Limb (tissue), 2 donors: ENCODE results near the gene TRPM2.

ENCODE experiments used
- DNase-seq, 2 donors: peaks; one replicate each; pipeline ENCODE4 v3.0.0-alpha.2; 2016; ENCODE audit errors: extremely low spot score in 2 of 2

TRPM2 gene

DNA sequence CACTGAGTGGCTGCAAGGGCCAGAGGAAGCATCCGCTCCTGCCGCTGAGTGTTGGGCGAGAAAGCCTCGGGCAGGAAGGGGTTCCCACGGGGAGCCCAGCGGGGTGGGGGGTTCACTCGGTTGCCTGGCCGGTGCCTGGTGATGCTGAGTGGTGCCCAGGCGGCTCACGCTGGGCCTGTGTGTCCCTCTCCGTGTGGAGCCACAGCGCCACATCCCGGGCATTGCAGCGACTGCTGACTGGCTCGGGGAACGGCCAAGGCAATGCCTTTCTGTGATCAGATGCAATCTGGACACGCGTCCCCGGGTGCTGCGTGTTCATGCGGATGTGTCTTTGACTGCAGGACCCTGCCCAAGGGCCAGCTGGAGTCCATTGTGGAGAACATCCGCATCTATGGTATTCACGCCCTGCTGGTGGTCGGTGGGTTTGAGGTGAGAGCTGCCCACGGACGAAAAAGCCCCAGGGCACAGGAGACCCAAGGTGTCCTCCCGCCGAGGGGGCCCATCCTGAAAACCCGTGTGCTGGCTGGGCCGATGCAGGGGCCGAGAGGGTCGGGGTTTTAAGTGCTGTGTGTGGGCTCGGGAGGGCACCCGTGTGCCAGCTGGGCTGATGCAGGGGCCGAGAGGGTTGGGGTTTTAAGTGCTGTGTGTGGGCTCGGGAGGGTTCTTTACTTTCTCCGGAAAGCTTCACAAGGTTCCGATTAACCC is 30.6 kb upstream of the TRPM2 start:
- DNase-seq: no peak

DNA sequence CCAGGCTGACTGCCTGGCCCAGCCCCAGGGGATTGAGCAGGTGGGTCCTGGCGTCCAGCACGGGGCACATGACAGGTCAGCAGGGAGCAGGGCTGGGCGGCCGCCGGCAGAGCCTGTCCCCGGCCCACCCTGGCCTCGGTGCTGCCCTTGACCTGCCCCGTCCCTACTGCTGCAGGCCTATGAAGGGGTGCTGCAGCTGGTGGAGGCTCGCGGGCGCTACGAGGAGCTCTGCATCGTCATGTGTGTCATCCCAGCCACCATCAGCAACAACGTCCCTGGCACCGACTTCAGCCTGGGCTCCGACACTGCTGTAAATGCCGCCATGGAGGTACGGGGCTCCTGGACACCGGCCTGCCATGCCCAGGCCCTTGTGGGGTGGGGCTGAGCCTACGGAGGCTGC is 29.8 kb upstream of the TRPM2 start:
- no peak for DNase-seq

DNA sequence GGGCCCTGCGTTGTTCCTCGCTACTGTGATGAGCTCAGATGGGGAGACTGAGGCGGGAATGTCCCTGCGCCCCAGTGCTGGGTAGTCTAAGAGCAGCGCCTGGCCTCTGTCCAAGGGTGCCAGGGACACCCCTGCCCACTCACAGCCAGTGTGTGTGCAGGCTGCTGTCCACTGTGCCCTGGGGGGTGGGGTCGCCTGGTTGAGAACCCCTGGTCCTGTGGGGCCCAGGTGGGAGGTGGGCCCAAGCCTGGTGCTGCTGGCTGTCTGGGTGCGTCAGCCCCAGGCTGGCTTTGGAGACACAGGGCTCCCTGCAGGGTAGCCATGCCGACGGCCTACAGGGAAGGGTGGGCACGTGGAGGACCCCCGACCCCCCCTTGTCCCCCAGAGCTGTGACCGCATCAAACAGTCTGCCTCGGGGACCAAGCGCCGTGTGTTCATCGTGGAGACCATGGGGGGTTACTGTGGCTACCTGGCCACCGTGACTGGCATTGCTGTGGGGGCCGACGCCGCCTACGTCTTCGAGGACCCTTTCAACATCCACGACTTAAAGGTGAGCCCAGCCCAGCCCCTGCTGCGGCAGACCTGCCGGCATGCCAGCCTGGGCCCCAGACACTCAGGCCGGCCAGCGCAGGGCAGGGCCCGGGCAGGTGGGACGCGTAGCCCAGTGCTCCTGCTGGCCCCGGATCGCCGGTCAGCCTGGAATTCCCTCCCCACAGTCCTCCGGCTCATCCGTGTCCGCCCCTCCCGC is 29.1 kb upstream of the TRPM2 start:
- DNase-seq: no peak

DNA sequence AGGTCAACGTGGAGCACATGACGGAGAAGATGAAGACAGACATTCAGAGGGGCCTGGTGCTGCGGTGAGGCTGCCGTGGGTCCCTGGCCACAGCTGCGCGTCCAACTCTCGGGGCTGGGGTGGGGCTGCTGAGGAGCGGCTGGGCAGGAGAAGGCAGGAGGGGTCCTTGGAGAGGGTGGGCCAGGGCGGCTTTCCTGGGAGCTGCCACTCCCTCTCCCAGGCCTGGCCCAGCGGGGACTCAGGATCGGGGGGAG is 28.6 kb upstream of the TRPM2 start:
- no peak for DNase-seq

DNA sequence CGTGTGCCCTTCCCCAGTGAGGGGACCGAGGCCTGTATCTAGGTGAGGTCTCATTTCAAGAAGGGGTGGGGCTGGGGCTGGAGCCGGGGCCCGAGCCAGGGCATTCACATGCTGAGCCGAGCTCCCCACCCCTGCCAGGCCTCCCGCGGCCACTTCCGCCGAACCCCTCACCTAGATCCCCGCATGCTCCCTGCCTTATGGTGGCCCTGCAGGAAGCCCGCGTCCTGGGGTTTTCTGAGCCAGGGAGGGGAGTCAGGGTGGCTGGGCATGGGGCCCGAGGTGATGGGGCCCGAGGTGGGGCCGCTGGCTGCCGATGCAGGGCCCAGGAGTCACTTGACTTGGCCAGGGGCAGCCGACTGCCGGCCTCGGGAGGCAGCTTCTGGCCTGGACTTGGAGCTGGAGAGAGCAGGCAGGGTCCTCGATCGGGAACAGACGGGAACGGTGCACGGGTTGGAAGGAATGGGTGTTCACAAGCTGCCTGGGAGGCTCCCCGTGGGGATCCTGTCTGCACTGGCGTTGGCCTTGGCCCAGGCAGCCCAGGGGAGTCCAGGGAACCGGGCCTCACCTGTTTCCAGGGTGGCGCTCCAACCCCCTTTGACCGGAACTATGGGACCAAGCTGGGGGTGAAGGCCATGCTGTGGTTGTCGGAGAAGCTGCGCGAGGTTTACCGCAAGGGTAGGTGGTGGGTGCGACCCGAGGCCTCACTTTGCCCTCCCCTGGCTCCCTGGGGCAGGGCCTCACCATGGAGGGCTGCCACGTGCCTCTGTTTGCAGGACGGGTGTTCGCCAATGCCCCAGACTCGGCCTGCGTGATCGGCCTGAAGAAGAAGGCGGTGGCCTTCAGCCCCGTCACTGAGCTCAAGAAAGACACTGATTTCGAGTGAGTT is 27.8 kb upstream of the TRPM2 start:
- DNase-seq: no peak

DNA sequence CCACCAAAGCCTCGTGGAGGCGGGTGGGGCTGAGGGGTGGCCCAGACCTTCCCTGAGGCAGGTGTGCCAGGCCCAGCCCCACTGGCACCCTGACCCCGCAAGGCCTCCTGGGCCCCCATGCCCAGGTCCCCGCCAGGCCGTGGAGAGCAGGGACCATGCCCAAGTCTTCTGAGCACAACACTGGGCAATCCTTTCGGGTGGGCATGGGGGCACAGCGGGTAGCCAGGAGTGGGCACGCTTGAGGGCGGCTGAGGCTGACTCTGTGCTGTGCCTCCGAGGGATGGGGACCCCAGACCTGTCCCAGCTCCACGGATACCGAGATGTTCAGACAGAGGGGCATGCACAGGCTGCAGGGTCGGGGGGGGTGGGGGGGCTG is 27.2 kb upstream of the TRPM2 start:
- no peak for DNase-seq

DNA sequence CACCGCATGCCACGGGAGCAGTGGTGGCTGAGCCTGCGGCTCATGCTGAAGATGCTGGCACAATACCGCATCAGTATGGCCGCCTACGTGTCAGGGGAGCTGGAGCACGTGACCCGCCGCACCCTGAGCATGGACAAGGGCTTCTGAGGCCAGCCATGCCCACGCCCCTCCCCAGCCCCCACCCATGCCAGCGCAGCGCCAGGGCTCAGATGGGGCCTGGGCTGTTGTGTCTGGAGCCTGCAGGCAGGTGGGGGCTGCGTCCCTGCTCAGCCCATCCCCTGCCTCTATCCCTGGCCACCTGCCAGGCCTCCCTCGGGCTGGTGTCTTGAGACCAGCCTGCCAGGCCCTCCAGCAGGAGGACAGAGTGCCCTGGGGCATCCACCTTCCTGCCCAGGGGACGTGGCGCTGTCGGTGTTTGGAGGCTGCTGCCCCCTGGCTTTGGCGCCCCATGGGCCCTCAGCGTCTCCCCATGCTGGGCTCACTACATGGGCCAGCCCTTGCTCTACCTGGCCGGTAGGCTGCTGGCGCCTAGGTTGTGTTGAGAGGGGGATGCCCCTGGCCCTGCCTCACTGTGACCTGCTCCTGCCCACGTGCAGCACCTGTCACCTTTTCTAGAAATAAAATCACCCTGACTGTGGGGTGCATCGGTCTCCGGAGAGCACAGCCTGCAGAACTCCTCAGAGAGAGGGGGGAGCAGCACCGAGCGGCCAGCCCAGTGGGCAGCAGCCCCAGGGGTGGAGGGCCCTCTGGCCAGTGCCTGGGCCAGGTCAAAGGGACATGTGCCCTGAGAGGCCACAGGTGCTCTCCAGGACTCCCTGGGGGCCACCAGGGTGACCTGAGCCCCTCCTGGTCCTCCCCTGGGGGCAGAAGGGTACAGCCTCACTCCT is 26.5 kb upstream of the TRPM2 start:
- DNase-seq: no peak

DNA sequence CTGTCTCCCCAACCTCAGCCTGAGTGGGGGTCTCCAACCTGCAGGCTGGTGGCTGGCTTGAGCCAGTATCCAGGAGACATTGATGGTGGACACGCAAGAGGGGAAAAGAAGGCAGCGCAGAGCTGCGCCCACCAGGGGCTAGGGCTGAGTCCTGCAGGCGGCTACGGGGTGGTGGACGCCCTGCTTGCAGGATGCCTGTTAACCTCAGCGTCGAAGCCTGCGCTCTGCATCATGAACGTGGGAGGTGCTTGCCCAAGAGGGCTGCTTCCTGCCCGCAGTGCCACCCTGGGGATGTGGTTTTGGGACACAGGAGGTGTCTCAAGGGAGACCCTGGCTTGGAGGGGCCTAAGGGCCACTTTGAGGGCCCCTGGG is 25.8 kb upstream of the TRPM2 start:
- no peak for DNase-seq

DNA sequence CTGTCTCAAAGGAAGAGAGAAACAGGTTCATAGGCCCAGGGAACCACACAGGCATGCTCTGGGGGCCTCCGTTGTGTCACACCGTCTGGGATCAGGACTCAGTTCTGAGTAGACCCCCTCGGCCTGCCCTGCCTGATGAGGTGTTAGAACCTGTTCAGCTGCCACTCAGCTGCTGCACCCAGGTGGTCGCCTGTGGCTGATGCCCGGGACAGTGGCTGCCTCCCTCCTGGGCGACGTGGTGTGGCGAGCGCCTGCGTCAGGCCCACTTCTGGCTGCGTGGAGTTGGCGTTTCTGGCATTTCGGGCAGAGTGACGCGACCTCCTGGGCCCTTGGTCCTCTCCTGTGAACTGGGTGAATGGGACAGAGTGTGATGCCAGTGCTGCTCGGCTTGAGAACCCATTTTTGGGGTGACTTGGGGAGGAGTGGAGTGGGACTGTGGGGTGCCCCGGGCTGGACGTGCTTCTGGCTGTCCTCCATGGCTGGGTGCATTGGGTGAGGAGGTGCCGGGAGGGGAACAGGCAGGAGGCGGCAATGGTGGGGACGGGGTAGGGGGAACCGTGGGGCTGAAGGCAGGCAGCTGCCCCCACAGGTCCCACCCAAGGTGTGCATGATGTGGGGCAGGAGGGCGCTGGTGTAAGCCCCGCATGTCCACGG is 25.1 kb upstream of the TRPM2 start:
- DNase-seq: no peak

DNA sequence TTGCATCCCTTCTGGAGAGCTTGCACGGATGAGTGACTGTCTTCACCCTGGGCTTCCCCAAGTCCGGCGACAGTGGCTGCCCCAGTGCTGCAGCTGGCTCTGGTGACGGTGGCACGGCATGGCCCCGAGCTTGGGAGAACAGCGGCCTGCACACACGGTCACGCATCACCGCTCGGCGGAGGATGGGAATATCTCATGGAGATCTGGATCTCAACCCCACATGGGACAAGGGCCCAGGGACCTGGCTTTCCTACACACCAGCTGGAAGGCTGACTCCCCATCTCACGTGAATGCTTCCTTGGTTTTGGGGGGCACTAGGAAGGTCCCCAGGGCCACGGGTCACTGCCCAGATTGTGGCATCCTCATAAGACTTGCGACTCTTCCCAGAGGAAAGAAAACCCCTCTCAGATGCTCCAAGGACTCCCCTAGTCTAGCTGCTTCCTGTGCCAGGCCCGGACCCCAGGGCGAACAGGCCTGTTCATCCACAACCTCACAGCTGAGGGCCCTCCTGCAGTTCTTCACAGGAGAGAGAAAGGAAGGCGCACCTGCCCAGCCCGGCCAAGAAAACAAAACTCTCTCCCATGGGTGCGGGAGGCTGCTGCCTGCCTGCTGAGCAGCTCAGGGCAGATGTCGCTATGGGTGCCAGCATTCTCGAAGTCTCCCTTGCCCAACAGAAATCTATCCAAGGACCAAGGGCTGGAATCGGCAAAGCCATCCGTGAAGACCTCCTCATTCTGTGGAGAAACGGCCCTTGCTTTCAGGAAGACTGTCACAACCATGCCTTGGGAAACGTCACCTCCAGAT is 24.1 kb upstream of the TRPM2 start:
- no peak for DNase-seq

DNA sequence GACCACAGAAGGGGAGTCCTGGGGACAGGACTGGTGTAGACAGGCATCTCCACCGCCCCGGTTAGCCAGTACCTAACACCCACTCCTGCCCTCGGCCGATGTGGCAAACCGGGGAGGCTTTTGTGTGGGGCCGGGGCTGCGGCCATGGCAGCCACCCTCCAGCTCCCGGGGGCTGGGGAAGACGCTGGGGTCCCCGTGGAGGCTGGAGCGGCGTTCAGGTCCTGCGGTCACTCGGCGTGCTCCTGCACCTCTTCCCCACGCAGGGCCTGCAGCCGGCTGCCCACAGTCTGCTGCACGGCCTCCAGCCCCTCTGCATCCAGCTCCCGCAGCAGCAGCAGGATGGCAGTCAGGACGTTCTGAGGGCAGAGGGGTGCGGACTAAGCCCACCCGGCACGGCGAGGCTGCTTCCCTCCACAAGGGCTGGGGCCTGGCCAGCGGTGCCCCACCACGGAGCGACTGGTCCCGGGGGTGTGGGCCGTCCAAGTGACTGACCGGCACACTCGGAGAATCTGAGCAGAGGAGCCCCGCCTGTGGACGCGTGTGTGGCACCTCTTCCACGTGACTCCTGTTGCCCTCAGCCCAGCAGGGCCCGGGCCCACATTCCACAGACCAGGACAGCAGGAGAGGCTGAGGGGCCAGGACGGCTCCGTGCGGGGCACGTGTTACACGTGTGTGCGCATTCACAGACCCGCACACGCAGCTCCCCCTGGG is 23.3 kb upstream of the TRPM2 start:
- DNase-seq: no peak

DNA sequence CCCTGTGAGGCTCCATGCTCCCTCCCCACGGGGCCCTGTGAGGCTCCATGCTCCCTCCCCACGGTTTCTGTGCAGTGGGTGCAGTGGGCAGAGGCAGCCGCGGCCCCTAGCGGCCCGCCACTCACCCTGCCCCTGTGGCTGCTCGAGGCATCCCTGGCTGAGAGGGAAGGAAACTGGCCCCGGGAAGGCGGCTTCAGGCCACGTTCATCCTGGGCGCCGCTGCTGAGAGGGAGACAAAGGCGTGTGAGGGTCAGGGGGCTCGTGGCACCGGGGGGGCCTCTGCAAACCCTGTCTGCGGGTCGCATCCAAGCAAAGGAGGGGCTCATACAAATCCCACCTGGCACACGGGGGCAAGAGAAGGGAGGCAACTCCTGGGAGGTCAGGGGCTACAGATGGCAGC is 22.7 kb upstream of the TRPM2 start:
- no peak for DNase-seq

DNA sequence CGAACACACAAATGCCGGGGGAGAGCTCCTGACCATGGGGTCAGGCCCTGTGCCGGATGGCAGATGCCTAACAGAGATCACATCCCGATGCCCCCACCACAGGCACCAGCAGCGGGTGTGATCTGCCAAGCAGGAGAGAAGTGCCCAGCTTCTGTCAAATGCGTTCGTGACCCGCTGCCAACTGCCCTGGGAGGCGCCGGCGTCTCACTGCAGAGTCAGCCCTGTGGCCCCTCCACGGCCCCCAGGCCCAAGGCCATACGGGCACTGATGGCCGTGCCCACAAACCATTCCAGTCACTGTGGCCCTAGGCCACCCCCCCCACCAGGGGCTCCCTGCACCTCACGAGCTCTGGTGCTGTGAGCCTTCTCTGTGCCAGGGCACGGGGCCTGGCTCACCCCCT is 22.2 kb upstream of the TRPM2 start:
- DNase-seq: no peak

DNA sequence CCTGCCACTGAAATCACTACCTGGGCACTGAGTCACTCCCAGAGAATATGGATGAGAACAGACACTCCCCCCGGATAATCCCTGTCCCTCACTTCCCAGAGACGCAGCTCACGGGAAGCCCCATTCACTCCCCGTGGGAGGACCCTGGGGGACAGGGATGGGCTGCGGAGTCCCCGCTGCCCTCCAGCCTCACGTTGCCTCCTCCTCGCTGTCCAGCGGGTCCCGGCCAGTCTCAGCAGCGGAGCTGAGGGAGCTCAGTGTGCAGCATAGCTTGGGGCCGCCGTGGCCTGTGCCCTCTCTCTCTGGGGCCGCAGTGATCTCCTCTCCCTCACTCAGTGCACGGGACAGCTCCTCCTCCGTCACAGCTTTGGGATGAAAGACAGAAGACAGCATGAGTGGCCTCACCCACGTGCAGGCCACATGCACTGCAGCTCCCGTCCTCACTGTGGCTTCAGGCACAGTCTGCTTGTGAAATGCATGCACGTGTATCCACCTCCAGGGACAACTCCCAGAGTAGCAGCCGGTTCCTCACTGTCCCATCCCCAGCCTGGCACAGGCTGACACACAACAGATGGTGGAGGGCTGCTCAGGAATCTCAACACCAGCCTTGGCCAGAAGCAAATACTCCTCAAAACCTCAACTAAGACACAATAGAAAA is 21.6 kb upstream of the TRPM2 start:
- no peak for DNase-seq

DNA sequence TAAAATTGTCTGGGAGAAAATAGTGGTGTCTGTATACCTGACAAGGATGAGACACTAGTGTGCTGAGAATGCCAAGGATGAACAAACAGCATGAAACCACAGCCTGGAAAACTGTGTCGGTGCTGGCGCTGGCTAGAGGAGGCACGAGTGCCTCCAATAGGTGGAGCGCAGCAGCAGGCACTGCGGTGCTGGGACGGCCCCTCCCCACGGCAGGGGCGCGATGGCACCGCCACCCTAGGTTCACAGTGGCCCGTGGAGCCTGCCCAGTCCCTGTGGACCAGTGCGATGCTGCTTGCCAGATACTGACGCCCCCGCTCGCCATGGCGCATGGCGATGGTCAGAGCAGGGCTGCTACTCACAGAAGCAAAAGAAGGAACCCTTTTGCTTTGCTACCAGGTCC is 21.0 kb upstream of the TRPM2 start:
- DNase-seq: no peak

DNA sequence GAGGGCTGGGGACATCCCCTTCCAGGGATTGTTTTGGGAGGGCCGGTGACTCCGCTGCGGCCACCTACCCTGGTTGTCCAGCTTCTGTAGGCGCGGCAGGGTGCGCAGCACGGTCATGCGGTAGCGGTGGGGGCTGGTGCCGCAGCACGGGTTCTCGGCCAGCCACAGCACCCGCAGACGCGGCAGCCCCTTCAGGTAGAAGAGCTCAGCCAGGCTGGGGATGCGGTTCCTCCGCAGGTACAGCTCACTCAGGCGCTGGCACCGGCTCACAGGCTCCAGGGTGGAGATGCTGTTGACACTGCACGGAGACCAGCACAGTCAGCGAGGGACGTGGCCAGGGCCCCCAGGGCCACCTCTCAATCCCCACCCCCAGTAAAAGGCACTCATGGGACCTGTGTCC is 20.5 kb upstream of the TRPM2 start:
- DNase-seq: no peak

DNA sequence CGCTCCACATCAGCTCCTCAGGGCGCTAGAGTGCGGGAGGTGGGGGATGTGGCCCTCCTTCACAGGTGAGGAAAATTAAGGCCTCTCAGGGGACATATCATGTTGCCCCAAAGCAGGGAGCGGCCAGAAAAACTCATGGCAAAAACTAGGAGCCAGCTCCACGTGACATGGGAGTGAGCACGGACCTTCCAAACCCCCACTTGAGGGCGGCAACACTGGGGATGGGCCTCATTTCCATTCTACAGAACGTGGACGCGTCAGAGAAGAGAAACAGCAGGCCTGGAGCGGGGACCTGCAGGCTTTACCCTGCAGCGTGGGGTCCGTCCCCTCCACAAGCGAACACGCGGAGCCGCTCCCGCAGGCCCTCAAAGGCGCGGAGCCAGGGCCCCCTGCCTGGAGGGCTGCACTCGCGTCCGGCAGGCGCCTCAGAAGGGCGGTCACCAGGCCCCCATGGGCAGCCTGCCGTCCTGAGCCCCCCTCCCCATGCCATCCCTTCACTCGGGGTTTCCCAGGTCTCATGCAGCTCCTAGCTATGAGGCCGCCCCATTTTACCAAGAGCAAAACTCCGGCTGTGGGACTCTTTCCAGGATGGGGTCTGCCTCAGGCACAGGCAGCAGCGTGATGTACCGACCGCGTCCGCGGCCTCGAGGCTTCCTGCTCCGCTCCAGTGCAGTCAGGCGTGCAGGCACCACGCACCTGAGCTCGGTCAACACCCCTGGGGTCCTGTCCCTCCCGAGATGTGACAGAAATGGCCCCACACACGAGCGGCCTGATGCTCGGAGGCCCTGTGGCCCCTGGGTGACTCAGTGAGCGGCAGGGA is 19.7 kb upstream of the TRPM2 start:
- no peak for DNase-seq

DNA sequence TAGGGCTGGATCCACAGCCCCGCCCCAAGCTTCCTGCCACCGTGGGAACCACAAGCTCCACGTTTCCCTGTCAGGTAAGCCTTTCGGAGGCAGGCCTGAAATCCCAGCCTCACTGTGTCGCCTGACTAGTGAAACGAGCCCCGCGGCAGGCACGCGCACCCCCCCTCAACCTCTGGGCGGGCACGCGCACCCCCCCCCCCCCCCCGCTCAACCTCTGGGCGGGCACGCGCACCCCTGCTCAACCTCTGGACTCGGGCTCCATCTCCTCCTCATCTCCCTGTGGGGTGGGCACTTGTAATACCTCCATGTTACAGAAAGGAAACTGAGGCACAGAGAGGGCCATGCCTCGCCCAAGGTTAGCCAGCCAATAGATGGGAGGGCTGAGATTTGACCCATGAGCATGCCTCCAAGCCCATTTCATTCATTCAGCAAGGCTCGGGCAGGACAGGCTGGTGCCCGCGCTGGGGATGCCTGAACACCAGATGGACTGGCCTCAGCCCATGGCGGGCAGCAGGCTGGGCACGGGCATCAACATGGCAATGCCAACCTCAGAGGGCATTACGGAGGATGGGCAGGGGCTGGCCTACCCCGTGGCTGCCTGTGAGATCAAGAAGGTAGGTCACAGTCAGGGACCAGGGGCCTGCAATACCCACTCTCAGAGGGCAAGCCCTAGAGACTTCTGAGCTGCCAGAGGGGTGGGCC is 18.9 kb upstream of the TRPM2 start:
- DNase-seq: no peak
